NT2/D1 (cell line): ENCODE data around the gene FHAD1.

Experiments used
- SUZ12 ChIP-seq: IDR thresholded peaks from 2 replicates; pipeline ENCODE4 v1.6.1; 2011; ENCODE audit not compliant: insufficient read length, insufficient read depth; ENCODE audit errors: extremely low read depth
- YY1 ChIP-seq: IDR thresholded peaks from 2 replicates; pipeline ENCODE4 v1.6.1; 2011; ENCODE audit not compliant: insufficient read length, insufficient read depth
- ZNF274 ChIP-seq: IDR thresholded peaks from 2 replicates; pipeline ENCODE4 v1.6.1; 2011; ENCODE audit warnings: mild to moderate bottlenecking, low read depth, low read length

GRCh38 chr1:15344380-15344779 lies 97.4 kb downstream of the FHAD1 start:
- TF ChIP-seq YY1, result no peak
- TF ChIP-seq SUZ12, result no peak
- no peak for TF ChIP-seq ZNF274
